H9 (cell line): Measurements from ENCODE around the gene MAP3K5. TPM values are rescaled to one million over a fixed set of nuclear protein-coding genes. Genes with fewer than 3 reads are reported as not detected.

ENCODE experiments used
- DNase-seq: peaks from one replicate; pipeline ENCODE4 v3.0.0-alpha.2; 2017
- H2AFZ ChIP-seq: one replicate; pipeline ENCODE4 v1.6.1; 2013; ENCODE audit warnings: mild to moderate bottlenecking, low read length, control low read depth, moderate library complexity
- H2AK5ac ChIP-seq: 2 replicates; pipeline ENCODE4 v1.6.1; 2013; ENCODE audit warnings: low read length, control low read depth, mixed read lengths; ENCODE audit not compliant: insufficient read length
- H2BK120ac ChIP-seq: one replicate; pipeline ENCODE4 v1.6.1; 2013; ENCODE audit warnings: low read depth, mild to moderate bottlenecking, low read length, control low read depth, inconsistent platforms; ENCODE audit not compliant: poor library complexity, severe bottlenecking
- H2BK12ac ChIP-seq: 2 replicates; pipeline ENCODE4 v1.6.1; 2013; ENCODE audit warnings: low read length, control low read depth, mixed read lengths, low read depth; ENCODE audit not compliant: insufficient read length
- H2BK15ac ChIP-seq: 2 replicates; pipeline ENCODE4 v1.6.1; 2013; ENCODE audit warnings: low read depth, low read length, control low read depth
- H2BK20ac ChIP-seq: one replicate; pipeline ENCODE4 v1.6.1; 2013; ENCODE audit warnings: low read depth, mild to moderate bottlenecking, low read length, control low read depth, inconsistent platforms; ENCODE audit not compliant: poor library complexity, severe bottlenecking
- H2BK5ac ChIP-seq: 2 replicates; pipeline ENCODE4 v1.6.1; 2013; ENCODE audit warnings: low read length, control low read depth, mixed read lengths; ENCODE audit not compliant: insufficient read length
- H3K14ac ChIP-seq: 2 replicates; pipeline ENCODE4 v1.6.1; 2013; ENCODE audit warnings: low read length, control low read depth; ENCODE audit not compliant: insufficient read depth
- H3K18ac ChIP-seq: 2 replicates; pipeline ENCODE4 v1.6.1; 2013; ENCODE audit warnings: low read depth, mild to moderate bottlenecking, mixed read lengths, low read length, control low read depth; ENCODE audit not compliant: insufficient read length
- H3K23ac ChIP-seq: 2 replicates; pipeline ENCODE4 v1.6.1; 2013; ENCODE audit warnings: low read length, control low read depth, mixed read lengths, low read depth; ENCODE audit not compliant: insufficient read length
- H3K23me2 ChIP-seq: 2 replicates; pipeline ENCODE4 v1.6.1; 2013; ENCODE audit warnings: low read depth, mild to moderate bottlenecking, mixed read lengths, low read length, control low read depth; ENCODE audit not compliant: insufficient read length, poor library complexity, severe bottlenecking
- H3K27ac ChIP-seq: 2 replicates; pipeline ENCODE4 v1.5.1; 2013; ENCODE audit warnings: low read length, control low read depth, mixed read lengths, low read depth; ENCODE audit not compliant: insufficient read length
- H3K27me3 ChIP-seq: 2 replicates; pipeline ENCODE4 v1.6.1; 2013; ENCODE audit warnings: low read length, control low read depth, inconsistent platforms; ENCODE audit not compliant: insufficient read depth
- H3K4ac ChIP-seq: 2 replicates; pipeline ENCODE4 v1.6.1; 2013; ENCODE audit warnings: low read depth, mild to moderate bottlenecking, control low read depth, inconsistent platforms, low read length, moderate library complexity
- H3K4me1 ChIP-seq: 2 replicates; pipeline ENCODE4 v1.6.1; 2013; ENCODE audit warnings: low read length, control low read depth, inconsistent platforms; ENCODE audit not compliant: insufficient read depth
- H3K4me2 ChIP-seq: 2 replicates; pipeline ENCODE4 v1.6.1; 2013; ENCODE audit warnings: low read length, control low read depth, mixed read lengths; ENCODE audit not compliant: insufficient read length, insufficient read depth
- H3K56ac ChIP-seq: 2 replicates; pipeline ENCODE4 v1.6.1; 2013; ENCODE audit warnings: low read depth, mild to moderate bottlenecking, mixed read lengths, low read length, control low read depth; ENCODE audit not compliant: insufficient read length
- H3K79me1 ChIP-seq: 2 replicates; pipeline ENCODE4 v1.6.1; 2013; ENCODE audit warnings: low read depth, mild to moderate bottlenecking, moderate library complexity, low read length, control low read depth, inconsistent platforms; ENCODE audit not compliant: insufficient read depth, poor library complexity, severe bottlenecking
- H3K79me2 ChIP-seq: 2 replicates; pipeline ENCODE4 v1.6.1; 2013; ENCODE audit warnings: low read length, control low read depth, inconsistent platforms; ENCODE audit not compliant: insufficient read depth
- H3K9ac ChIP-seq: 2 replicates; pipeline ENCODE4 v1.6.1; 2013; ENCODE audit warnings: low read length, control low read depth, mixed read lengths; ENCODE audit not compliant: insufficient read length; ENCODE audit errors: extremely low read depth
- H3K9me3 ChIP-seq: one replicate; pipeline ENCODE4 v1.6.1; 2013; ENCODE audit warnings: low read depth, low read length, inconsistent platforms; ENCODE audit not compliant: control insufficient read depth
- H3T11ph ChIP-seq: one replicate; pipeline ENCODE4 v1.6.1; 2013; ENCODE audit warnings: mild to moderate bottlenecking, low read length, control low read depth, inconsistent platforms
- H4K20me1 ChIP-seq: one replicate; pipeline ENCODE4 v1.6.1; 2013; ENCODE audit not compliant: control insufficient read depth, insufficient read length, insufficient read depth
- H4K5ac ChIP-seq: 2 replicates; pipeline ENCODE4 v1.6.1; 2013; ENCODE audit warnings: low read depth, mild to moderate bottlenecking, mixed read lengths, low read length, control low read depth; ENCODE audit not compliant: insufficient read length
- H4K8ac ChIP-seq: replicated peaks from 2 replicates; pipeline ENCODE4 v1.6.1; 2013; ENCODE audit warnings: low read length, control low read depth, mixed read lengths, low read depth; ENCODE audit not compliant: insufficient read length
- H4K91ac ChIP-seq: 2 replicates; pipeline ENCODE4 v1.6.1; 2013; ENCODE audit warnings: low read depth, mild to moderate bottlenecking, moderate library complexity, mixed read lengths, low read length, control low read depth; ENCODE audit not compliant: insufficient read length
- H3K27ac Mint-ChIP-seq, 3 experiments: 2 replicates in 2 of 3; 3 replicates in 1 of 3; pipeline ENCODE4 v1.8.0; 2020 to 2021; ENCODE audit warnings: mixed read lengths in 3 of 3, mild to moderate bottlenecking in 1 of 3, moderate library complexity in 1 of 3
- H3K27me3 Mint-ChIP-seq: 2 replicates; pipeline ENCODE4 v1.8.0; 2021; ENCODE audit warnings: low read depth, mild to moderate bottlenecking, moderate library complexity, mixed read lengths
- H3K36me3 Mint-ChIP-seq, 3 experiments: 2 replicates in 2 of 3; 3 replicates in 1 of 3; pipeline ENCODE4 v1.8.0; 2020 to 2021; ENCODE audit warnings: low read depth in 3 of 3, mixed read lengths in 3 of 3; ENCODE audit not compliant: insufficient read depth in 1 of 3
- H3K4me1 Mint-ChIP-seq, 2 experiments: 2 replicates each; pipeline ENCODE4 v1.8.0; 2020; ENCODE audit warnings: mixed read lengths in 2 of 2
- H3K4me3 Mint-ChIP-seq, 2 experiments: 2 replicates in 1 of 2; 3 replicates in 1 of 2; pipeline ENCODE4 v1.8.0; 2020 to 2021; ENCODE audit warnings: mild to moderate bottlenecking in 2 of 2, mixed read lengths in 2 of 2, moderate library complexity in 1 of 2
- H3K9me3 Mint-ChIP-seq, 2 experiments: 2 replicates in 1 of 2; 3 replicates in 1 of 2; pipeline ENCODE4 v1.8.0; 2020; ENCODE audit warnings: mild to moderate bottlenecking in 2 of 2, mixed read lengths in 2 of 2, moderate library complexity in 1 of 2
- WGBS: extraction: QIAGEN DNeasy Blood & Tissue Kit; methylation state at CpG from one replicate; pipeline ENCODE4 v1.1.7; 2013; ENCODE audit warnings: missing lambda C conversion rate, low lambda C conversion rate, mixed read lengths; ENCODE audit not compliant: insufficient read length; ENCODE audit errors: extremely low coverage; 5-methylcytosine and 5-hydroxymethylcytosine counted together
- total RNA-seq: library from RNA; stranded (reverse); gene quantifications from 2 replicates; pipeline ENCODE4 v1.2.1, GENCODE V29; 2021
- TF ChIP-seq, protein P1 (sequence below): fragments of 200-600 bp; sonication (generic); conservative IDR thresholded peaks from 3 replicates; pipeline ENCODE4 v1.8.0; 2021; ENCODE audit warnings: antibody characterized with exemption, mild to moderate bottlenecking

Gene MAP3K5
- total RNA-seq, 1 experiment from 2014 or later: 1.6 TPM

DNA sequence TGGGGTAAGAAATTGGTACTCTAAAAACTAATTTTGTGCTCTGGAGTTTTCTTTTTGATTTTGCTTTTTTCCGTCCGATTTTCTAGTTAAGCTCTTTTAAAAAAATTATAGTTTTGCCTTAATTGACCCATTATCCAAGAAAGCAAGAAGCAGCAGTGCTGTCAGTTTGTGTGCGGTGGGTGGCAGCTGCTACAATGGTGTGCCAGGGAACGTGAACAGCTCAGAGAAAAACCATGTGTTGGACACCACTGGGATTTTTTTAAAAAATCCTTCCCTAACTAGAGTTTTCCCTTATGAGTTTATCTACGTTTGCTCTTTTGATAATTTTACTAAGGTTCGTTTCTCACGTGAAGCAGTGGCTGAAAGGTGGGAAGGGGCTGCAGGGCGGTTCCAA, 8.0 kb downstream of the MAP3K5 start:
- no peaks in the 10 kb centered on the region for H3K79me2 ChIP-seq
- H3K4me1 Mint-ChIP-seq: peaks cover 4 to 9% of the 10 kb centered on the region in 2 experiments; a peak in 3 of 4 replicates
- TF ChIP-seq, protein P1, sequence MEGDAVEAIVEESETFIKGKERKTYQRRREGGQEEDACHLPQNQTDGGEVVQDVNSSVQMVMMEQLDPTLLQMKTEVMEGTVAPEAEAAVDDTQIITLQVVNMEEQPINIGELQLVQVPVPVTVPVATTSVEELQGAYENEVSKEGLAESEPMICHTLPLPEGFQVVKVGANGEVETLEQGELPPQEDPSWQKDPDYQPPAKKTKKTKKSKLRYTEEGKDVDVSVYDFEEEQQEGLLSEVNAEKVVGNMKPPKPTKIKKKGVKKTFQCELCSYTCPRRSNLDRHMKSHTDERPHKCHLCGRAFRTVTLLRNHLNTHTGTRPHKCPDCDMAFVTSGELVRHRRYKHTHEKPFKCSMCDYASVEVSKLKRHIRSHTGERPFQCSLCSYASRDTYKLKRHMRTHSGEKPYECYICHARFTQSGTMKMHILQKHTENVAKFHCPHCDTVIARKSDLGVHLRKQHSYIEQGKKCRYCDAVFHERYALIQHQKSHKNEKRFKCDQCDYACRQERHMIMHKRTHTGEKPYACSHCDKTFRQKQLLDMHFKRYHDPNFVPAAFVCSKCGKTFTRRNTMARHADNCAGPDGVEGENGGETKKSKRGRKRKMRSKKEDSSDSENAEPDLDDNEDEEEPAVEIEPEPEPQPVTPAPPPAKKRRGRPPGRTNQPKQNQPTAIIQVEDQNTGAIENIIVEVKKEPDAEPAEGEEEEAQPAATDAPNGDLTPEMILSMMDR: no peak
- no peaks in the 10 kb centered on the region; a peak in 1 of 7 replicates for H3K36me3 Mint-ChIP-seq
- no peak overlapping the region for H4K91ac ChIP-seq
- no peak overlapping the region for H3K14ac ChIP-seq
- no peak overlapping the region for H2BK20ac ChIP-seq
- no peak overlapping the region for H3K4ac ChIP-seq
- no peak overlapping the region for H3K27ac ChIP-seq
- H3K23me2 ChIP-seq: no peaks in the 10 kb centered on the region
- no peak for DNase-seq
- H3K9me3 Mint-ChIP-seq: no peaks in the 10 kb centered on the region
- no peak overlapping the region for H3K18ac ChIP-seq
- H3K79me1 ChIP-seq: no peaks in the 10 kb centered on the region
- H2AFZ ChIP-seq: no peak overlapping the region
- H3K23ac ChIP-seq: no peak overlapping the region
- no peaks in the 10 kb centered on the region for H4K20me1 ChIP-seq
- no peak overlapping the region for H3K4me3 Mint-ChIP-seq
- no peak overlapping the region for H2BK120ac ChIP-seq
- no peaks in the 10 kb centered on the region for H3K27me3 ChIP-seq
- H3K4me1 ChIP-seq: no peaks in the 10 kb centered on the region
- no CpG with 5 or more reads among the region's 8 CpGs for WGBS
- no peak overlapping the region for H3K9ac ChIP-seq
- peaks cover 5% of the 10 kb centered on the region for H3K27me3 Mint-ChIP-seq
- H3K4me2 ChIP-seq: no peak overlapping the region
- H3T11ph ChIP-seq: no peak overlapping the region
- no peak overlapping the region for H2BK12ac ChIP-seq
- no peak overlapping the region for H4K8ac ChIP-seq
- H3K56ac ChIP-seq: no peak overlapping the region
- H2BK15ac ChIP-seq: no peak overlapping the region
- H4K5ac ChIP-seq: no peak overlapping the region
- no peak overlapping the region for H3K27ac Mint-ChIP-seq
- no peak overlapping the region for H2AK5ac ChIP-seq
- H3K9me3 ChIP-seq: no peaks in the 10 kb centered on the region
- no peak overlapping the region for H2BK5ac ChIP-seq
